NCI-H2227 treated with DMSO at 0.1 percent for 48 hours (cell line): ENCODE results near the gene KRTAP10-12.
"Not testable (repeated sequence)": the region's sequence is repeated elsewhere in the genome, so short reads cannot be mapped to it uniquely, and the experiment has no call there.

Experiments used
- DNase-seq: peaks from one replicate; lab custom pipeline; 2025; lab: John Stamatoyannopoulos, UW

Gene KRTAP10-12

DNA sequence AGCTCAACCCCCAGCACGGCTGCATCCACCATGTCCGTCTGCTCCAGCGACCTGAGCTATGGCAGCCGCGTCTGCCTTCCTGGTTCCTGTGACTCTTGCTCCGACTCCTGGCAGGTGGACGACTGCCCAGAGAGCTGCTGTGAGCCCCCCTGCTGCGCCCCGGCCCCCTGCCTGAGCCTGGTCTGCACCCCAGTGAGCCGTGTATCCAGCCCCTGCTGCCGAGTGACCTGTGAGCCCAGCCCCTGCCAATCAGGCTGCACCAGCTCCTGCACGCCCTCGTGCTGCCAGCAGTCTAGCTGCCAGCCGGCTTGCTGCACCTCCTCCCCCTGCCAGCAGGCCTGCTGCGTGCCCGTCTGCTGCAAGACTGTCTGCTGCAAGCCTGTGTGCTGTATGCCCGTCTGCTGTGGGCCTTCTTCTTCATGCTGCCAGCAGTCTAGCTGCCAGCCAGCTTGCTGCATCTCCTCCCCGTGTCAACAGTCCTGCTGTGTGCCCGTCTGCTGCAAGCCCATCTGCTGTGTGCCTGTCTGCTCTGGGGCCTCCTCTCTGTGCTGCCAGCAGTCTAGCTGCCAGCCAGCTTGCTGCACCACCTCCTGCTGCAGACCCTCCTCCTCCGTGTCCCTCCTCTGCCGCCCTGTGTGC lies at the start of gene KRTAP10-12:
Gene KRTAP10-12, plus strand, starts transcription at position 1 of the 639 bp plus-strand sequence. Its CDS starts 30 bp downstream, at position 31.
- DNase-seq: not testable (repeated sequence)

- DNase-seq: no peak
Measured at GRCh38 chr21:44647222-44647552, 49.8 kb upstream of the KRTAP10-12 start.

GRCh38 chr21:44648557-44649311 lies 48.2 kb upstream of the KRTAP10-12 start:
- no peak for DNase-seq

DNA sequence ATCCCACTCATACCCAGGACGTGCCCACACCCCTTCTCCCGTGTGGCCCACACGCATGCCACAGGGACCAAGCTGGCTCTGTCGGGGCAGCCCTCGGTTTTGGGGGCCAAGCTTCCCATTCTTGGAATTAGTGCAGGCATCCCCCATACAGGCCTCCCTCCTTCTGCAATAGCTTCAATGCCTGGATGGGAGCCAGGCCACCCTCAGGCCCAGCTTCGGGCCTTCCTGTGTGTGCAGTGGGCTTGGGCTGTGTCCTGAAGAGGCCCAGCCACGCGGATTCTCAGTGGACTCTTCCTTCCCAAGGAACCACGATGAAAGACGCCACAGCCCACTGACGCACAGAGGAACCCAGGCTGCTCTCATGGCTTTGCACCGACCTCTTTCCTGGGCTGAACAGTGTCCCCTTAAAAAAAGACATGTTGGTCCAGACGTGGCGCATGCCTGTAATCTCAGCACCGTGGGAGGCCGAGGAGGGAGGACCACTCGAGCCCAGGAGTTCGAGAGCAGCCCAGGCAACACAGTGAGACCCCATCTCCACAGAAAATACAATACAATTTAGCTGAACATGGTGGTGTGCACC lies 47.4 kb upstream of the KRTAP10-12 start:
- no peak for DNase-seq

DNA sequence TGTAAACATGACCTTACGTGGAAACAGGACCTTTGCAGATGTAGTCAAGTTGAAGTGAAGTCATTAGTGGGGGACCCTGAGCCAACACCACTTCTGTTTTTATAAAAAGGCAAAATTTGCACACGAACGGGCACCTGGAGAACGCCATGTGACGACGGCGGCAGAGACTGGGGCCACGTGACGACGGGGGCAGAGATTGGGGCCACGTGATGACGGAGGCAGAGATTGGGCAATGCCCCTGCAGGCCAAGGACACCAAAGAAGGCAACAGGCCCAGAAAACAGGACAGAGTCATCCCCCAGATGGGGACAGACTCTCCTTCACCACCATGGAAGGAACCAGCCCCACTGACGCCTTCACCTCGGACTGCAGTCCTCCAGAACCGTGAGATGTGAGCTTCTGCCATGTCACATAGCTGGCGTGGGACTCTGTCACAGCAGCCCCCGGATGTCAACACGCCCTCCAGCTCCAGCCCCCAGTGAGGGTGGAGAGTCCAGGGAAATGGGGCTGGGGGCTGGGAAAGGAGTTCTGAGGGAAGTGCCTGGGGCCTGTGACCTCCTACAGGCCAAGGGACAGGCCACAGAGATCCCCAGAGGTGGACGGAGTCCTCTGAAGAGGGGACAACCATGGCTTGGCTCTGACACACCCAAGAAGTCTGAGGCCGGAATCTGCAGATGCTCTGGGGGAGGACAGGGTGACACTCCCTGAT lies 46.6 kb upstream of the KRTAP10-12 start:
- DNase-seq: no peak

GRCh38 chr21:44650973-44651675 lies 45.8 kb upstream of the KRTAP10-12 start:
- no peak for DNase-seq

- no peak for DNase-seq
Measured at GRCh38 chr21:44653123-44653522, 43.8 kb upstream of the KRTAP10-12 start.

DNA sequence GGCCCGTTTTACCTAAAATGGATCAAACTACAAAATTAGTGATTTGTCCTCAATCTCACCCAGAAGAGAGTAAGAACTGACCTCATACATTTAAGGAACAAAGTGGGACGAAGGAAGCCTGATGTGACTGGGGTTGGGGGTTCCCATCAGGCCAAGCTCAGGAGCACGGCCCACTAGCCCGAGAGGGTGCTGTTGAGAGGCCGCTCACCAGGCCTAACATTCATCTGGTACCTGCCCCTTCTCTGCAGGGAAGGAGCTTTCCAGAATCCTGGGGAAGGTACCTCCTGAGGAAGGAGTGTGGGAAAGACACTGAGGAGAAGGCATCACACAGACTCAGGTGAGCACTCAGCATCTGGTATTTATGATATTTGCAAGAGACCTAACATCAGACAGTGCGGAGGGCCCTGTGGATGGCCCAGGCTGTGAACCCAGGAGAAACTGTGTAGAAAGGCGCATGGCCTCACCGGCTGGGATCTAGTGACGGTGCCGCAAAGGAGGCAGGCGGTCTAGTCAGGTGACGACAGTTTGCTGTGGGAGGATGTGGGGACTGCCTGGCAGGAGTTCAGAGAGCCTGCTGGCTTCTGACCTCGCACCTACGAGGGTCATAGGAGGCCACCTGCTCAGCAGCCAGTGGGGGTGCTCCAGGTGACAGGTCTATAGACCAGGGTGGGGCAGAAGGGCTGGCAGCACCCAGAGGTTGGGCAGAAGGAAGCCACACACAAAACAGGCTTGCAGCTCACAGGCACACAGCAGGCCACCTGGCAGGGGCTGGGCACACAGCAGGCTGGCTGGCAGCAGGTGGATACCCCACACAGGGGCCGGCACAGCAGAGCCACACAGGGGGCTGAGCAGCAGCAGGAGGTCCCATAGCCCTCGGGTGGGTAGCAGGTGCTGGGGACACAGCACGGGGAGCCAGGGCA lies 43.1 kb upstream of the KRTAP10-12 start:
- DNase-seq: no peak

GRCh38 chr21:44654576-44655175 lies 42.3 kb upstream of the KRTAP10-12 start, which contains the start of gene KRTAP12-4:
KRTAP12-4 (minus strand) TSS chr21:44654659; CDS start chr21:44654614, 45 bp downstream.
- DNase-seq: no peak

- no peak for DNase-seq
Measured at GRCh38 chr21:44656868-44657267, 40.1 kb upstream of the KRTAP10-12 start.

DNA sequence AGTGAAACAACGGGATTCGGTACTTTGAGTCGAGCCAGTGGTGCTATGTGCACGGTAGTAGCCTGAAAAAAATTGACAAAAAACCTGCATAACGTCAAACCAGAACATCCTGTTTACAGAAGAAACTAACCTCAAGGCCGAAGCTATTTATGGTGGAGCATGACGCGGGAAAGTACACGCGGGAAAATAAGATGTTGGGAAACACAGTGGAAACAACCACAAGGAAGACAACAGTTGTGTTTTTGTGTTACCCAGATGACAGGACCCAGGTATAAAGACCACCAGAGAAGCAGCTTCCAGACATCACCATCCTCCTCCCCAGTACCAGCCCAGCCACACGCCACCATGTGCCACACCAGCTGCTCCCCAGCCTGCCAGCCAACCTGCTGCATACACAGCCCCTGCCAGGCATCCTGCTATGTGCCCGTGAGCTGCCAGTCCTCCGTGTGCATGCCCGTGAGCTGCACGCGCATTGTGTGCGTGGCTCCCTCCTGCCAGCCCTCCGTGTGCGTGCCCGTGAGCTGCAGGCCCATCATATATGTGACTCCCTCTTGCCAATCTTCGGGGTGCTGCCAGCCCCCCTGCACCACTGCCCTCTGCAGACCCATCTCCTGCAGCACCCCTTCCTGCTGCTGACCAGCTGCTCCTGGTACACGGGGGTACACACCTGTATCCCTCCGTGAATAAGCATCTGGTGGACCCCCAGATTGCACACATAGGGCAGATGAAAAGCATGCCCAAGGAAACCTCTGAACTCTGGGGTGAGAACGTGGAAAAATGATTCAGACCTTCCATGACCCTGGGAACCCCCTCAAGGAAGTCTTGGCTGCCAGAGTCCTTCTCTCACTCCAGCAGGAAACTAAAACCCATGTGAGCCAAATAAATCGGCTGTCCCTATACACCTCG lies 39.1 kb upstream of the KRTAP10-12 start, which contains the start of gene KRTAP12-3:
Gene KRTAP12-3, plus strand, starts transcription at position 298 of the 906 bp plus-strand sequence. Its CDS starts 48 bp downstream, at position 346.
- DNase-seq: no peak

DNA sequence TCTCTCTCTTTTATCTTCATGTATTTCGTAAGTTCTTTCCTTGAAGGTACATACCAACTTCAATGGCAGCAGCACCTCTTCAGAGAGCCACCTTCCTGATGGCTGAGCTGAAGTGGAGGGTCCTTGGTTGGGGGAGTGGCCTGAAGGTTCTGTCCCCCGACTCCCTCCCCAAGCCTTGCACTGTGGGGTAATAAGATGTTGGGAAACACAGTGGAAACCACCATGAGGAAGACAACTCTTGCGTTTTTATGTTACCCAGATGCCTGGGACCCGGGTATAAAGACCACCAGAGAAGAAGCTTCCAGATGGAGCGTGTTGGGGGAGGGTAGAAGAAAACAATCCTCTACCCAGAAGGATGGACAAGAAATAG lies 38.4 kb upstream of the KRTAP10-12 start:
- DNase-seq: no peak

GRCh38 chr21:44658913-44659595 lies 37.9 kb upstream of the KRTAP10-12 start:
- no peak for DNase-seq

GRCh38 chr21:44661567-44661966 lies 35.4 kb upstream of the KRTAP10-12 start:
- DNase-seq: not testable (repeated sequence)

DNA sequence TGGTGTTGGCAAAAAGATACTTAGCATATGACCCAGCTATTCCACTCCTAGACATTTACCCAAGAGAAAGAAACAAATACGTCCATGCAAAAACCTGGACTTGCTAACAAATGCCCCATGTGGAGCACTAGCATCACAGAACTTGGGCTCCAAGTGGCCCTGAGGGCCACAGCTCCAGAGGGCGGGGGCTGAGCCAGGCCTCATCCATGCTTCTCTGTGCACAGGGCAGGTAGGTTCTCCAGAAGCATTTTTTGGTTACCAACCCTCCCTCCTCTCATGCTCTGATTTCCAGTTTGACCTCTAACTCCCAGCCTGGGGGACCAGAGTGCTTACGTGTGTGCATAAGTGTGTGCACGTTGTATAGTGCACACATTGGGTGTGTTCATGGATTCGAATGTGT lies 32.3 kb upstream of the KRTAP10-12 start:
- DNase-seq: no peak

- no peak for DNase-seq
Measured at GRCh38 chr21:44666401-44667320, 30.3 kb upstream of the KRTAP10-12 start, which contains the start of gene KRTAP12-2. KRTAP12-2 (minus strand) TSS chr21:44666927; CDS start chr21:44666886, 41 bp downstream.

- DNase-seq: no peak
Measured at GRCh38 chr21:44667612-44668011, 29.4 kb upstream of the KRTAP10-12 start.
